VCaP (cell line): Measurements from ENCODE around the gene USP15.

ENCODE experiments used
- H3K27ac ChIP-seq: fragments of 450-650 bp; 2 replicates; pipeline ENCODE4 v1.5.1; 2017
- TF ChIP-seq, protein P1 (sequence below): fragments of 450-650 bp; conservative IDR thresholded peaks from 2 replicates; pipeline ENCODE4 v1.5.1; 2017; ENCODE audit warnings: mild to moderate bottlenecking, moderate library complexity

The USP15 gene

GRCh38 chr12:62263966-62264365 is 3.8 kb downstream of the USP15 start:
- H3K27ac ChIP-seq: no peak overlapping the region
- TF ChIP-seq, protein P1, sequence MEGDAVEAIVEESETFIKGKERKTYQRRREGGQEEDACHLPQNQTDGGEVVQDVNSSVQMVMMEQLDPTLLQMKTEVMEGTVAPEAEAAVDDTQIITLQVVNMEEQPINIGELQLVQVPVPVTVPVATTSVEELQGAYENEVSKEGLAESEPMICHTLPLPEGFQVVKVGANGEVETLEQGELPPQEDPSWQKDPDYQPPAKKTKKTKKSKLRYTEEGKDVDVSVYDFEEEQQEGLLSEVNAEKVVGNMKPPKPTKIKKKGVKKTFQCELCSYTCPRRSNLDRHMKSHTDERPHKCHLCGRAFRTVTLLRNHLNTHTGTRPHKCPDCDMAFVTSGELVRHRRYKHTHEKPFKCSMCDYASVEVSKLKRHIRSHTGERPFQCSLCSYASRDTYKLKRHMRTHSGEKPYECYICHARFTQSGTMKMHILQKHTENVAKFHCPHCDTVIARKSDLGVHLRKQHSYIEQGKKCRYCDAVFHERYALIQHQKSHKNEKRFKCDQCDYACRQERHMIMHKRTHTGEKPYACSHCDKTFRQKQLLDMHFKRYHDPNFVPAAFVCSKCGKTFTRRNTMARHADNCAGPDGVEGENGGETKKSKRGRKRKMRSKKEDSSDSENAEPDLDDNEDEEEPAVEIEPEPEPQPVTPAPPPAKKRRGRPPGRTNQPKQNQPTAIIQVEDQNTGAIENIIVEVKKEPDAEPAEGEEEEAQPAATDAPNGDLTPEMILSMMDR: no peak

DNA sequence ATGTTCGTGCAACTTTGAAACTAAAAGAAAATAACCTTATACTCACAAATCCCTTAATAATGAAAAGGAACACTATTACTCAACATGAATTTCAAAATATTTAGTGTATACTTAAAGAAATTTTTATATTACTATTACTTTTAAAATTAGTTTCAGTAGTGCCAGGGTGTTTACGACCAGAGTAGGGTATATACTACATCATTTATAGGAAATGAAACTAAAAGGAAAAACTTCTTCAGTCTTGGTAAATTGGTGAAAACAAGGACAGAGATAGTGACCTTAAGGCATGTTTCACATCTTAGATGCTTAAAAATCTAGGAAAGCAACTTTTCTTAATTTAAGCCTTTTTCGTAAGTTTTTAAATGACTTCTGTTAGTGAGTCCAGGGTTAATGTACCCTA is 4.5 kb downstream of the USP15 start:
- H3K27ac ChIP-seq: no peak overlapping the region
- TF ChIP-seq, protein P1: no peak

DNA sequence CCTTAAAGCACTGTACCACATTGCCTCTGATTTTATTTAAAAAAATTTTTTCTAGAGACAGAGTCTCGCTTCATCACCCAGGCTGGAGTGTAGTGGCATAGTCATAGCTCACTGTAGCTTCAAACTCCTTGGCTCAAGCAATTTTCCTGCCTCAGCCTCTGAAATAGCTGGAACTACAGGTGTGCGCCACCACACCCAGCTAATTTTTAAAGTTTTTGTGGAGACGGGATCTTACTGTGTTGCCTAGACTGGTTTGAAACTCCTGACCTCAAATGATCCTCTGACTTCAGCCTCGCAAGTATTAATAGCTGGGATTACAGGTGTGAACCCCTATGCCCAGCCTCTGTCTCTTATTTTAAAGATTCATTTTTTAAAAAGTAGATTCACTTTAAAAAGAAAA is 5.3 kb downstream of the USP15 start:
- TF ChIP-seq, protein P1: no peak
- H3K27ac ChIP-seq: no peak overlapping the region

- TF ChIP-seq, protein P1: no peak
- no peak overlapping the region; the same call in 1 of the 2 replicates for H3K27ac ChIP-seq
Observed at GRCh38 chr12:62267026-62267425, 6.8 kb downstream of the USP15 start.

GRCh38 chr12:62267480-62267879 is 7.3 kb downstream of the USP15 start:
- no peak overlapping the region; the same call in 1 of the 2 replicates for H3K27ac ChIP-seq
- TF ChIP-seq, protein P1: no peak

DNA sequence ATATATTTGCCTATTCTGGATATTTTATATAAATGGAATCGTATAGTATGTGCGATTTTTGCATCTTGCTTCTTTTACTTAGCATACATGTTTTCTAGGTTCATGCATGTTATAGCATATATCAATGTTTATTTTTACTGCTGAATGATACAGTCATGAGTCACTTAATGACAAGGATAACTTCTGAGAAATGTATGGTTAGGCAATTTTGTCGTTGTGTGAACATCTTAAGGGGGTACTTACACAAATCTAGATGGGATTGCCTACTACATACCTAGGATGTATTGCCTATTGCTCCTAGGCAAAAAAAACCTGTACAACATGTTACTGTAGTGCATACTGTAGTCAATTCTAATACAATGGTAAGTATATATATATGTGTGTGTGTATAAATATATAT is 8.8 kb downstream of the USP15 start:
- no peak overlapping the region for H3K27ac ChIP-seq
- TF ChIP-seq, protein P1: no peak

- no peak overlapping the region for H3K27ac ChIP-seq
- TF ChIP-seq, protein P1: no peak
Observed at GRCh38 chr12:62269464-62270228, 9.4 kb downstream of the USP15 start.
